PFSK-1 (cell line): ENCODE data around the gene FCHSD1.

Source experiments
- FOXP2 ChIP-seq: optimal IDR thresholded peaks from 2 replicates; pipeline ENCODE3; 2011; ENCODE audit warnings: borderline replicate concordance, control low read depth, inconsistent platforms; ENCODE audit not compliant: insufficient read depth; ENCODE audit errors: extremely low read length, extremely low read depth
- POLR2AphosphoS5 ChIP-seq: IDR thresholded peaks from 2 replicates; pipeline ENCODE4 v1.6.1; 2012; ENCODE audit warnings: low read depth, mild to moderate bottlenecking, control low read depth, low read length, moderate library complexity
- SIN3A ChIP-seq: IDR thresholded peaks from 2 replicates; pipeline ENCODE4 v1.6.1; 2012; ENCODE audit warnings: mild to moderate bottlenecking, low read length, moderate library complexity, borderline replicate concordance; ENCODE audit not compliant: insufficient read depth
- TAF1 ChIP-seq: IDR thresholded peaks from 2 replicates; pipeline ENCODE4 v1.6.1; 2012; ENCODE audit warnings: low read length, control low read depth, borderline replicate concordance; ENCODE audit not compliant: insufficient read depth
- TF ChIP-seq, protein P1 (sequence below), 2 experiments: IDR thresholded peaks; 2 replicates each; pipeline versions ENCODE4 v1.6.1 to v1.8.0; 2011 to 2012; ENCODE audit warnings: low read depth in 2 of 2, low read length in 2 of 2, control low read depth in 1 of 2, inconsistent platforms in 1 of 2, mild to moderate bottlenecking in 1 of 2, moderate library complexity in 1 of 2; ENCODE audit not compliant: insufficient read depth in 1 of 2

Gene FCHSD1

DNA sequence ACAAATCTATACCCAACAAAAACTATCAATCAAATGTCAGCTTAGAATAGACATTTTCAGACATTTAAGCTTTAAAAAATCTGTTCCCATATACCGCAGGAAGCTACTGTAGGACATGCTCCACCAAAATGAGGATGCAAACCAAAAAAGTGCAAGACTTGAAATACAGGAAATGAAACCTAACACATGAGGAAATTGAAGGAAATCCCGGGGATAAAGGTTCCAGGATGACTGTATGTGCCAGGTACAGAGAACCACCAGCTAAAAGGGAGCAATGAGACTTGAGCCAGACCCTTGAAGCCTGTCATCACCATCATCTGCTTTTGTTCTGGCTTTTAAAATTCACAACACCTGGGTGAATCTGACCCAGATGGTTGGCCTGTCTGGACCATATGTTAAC is 53.8 kb downstream of the FCHSD1 start:
- TF ChIP-seq SIN3A: no peak
- TF ChIP-seq, protein P1, sequence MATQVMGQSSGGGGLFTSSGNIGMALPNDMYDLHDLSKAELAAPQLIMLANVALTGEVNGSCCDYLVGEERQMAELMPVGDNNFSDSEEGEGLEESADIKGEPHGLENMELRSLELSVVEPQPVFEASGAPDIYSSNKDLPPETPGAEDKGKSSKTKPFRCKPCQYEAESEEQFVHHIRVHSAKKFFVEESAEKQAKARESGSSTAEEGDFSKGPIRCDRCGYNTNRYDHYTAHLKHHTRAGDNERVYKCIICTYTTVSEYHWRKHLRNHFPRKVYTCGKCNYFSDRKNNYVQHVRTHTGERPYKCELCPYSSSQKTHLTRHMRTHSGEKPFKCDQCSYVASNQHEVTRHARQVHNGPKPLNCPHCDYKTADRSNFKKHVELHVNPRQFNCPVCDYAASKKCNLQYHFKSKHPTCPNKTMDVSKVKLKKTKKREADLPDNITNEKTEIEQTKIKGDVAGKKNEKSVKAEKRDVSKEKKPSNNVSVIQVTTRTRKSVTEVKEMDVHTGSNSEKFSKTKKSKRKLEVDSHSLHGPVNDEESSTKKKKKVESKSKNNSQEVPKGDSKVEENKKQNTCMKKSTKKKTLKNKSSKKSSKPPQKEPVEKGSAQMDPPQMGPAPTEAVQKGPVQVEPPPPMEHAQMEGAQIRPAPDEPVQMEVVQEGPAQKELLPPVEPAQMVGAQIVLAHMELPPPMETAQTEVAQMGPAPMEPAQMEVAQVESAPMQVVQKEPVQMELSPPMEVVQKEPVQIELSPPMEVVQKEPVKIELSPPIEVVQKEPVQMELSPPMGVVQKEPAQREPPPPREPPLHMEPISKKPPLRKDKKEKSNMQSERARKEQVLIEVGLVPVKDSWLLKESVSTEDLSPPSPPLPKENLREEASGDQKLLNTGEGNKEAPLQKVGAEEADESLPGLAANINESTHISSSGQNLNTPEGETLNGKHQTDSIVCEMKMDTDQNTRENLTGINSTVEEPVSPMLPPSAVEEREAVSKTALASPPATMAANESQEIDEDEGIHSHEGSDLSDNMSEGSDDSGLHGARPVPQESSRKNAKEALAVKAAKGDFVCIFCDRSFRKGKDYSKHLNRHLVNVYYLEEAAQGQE (IDR thresholded peaks at IDR 0.05; ENCODE audit: insufficient read depth in 1 of 2, low read depth in 2 of 2, low read length in 2 of 2): no peak
- TF ChIP-seq POLR2AphosphoS5: no peak
- no peak for TF ChIP-seq TAF1
- TF ChIP-seq FOXP2: no peak

DNA sequence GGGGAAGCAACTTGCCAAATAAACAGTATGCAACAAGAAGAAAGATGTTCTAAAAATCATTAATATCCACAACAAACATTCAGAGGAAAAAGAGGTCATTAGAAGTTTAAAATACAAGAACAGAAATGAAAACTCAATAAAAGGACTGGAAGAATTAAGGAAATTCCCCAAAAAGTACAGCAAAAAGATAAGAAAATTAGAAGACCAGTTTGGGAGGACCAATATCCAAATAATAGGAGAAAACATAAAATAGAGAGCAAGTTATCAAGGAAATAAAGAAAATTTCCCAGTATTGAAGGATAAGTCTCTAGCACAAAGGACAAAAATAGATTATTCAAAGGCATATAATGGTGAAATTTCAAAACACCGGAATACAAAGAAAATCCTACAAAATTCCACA is 54.4 kb downstream of the FCHSD1 start:
- TF ChIP-seq SIN3A (no peak), FOXP2 (no peak), POLR2AphosphoS5 (no peak), TAF1 (no peak)
- TF ChIP-seq, protein P1 (IDR thresholded peaks at IDR 0.05; ENCODE audit: insufficient read depth in 1 of 2, low read depth in 2 of 2, low read length in 2 of 2): no peak

DNA sequence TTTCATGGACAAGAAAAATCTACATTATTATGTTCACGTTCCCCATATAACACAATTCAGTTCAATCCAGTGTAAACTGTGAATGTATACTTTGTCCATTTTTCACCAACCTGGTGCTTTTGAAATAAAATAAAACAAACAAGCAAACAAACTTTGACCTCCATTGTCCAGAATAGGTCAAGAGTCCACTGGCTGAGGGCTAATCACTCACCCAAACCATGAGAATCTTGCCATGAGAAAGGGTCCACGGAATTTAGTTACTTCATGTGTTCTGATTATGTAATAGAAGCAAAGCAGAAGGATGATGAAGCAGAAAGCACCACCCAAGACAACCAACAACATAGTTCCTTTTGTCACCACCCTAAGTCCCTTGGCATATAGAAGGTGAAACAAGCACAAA is 61.1 kb downstream of the FCHSD1 start:
- TF ChIP-seq SIN3A: no peak
- TF ChIP-seq FOXP2: no peak
- TF ChIP-seq TAF1: no peak
- TF ChIP-seq, protein P1 (IDR thresholded peaks at IDR 0.05; ENCODE audit: insufficient read depth in 1 of 2, low read depth in 2 of 2, low read length in 2 of 2): no peak
- no peak for TF ChIP-seq POLR2AphosphoS5
